WERI-Rb-1 (cell line): ENCODE measurements around the gene MAPK8IP3.

Experiments
- DNase-seq: peaks from one replicate; pipeline ENCODE4 v3.0.0-alpha.2; 2020
- H3K27ac ChIP-seq: fragments of 250-450 bp; sonication (Bioruptor Pico); 2 replicates; pipeline ENCODE4 v1.5.1; 2020; ENCODE audit warnings: mild to moderate bottlenecking, moderate library complexity
- H3K27me3 ChIP-seq: fragments of 250-450 bp; sonication (Bioruptor Pico); 2 replicates; pipeline ENCODE4 v1.5.1; 2021; ENCODE audit warnings: mild to moderate bottlenecking, low read depth, moderate library complexity; ENCODE audit not compliant: insufficient read depth, severe bottlenecking
- H3K36me3 ChIP-seq: fragments of 250-450 bp; sonication (Bioruptor Pico); 2 replicates; pipeline ENCODE4 v1.5.1; 2020; ENCODE audit warnings: mild to moderate bottlenecking, moderate library complexity
- H3K4me3 ChIP-seq: 2 replicates; pipeline ENCODE4 v1.5.1; 2011; ENCODE audit warnings: low read depth, mild to moderate bottlenecking, control low read depth, low read length
- H3K9me3 ChIP-seq: fragments of 250-450 bp; sonication (Bioruptor Pico); 2 replicates; pipeline ENCODE4 v1.5.1; 2021; ENCODE audit warnings: mild to moderate bottlenecking, moderate library complexity; ENCODE audit not compliant: severe bottlenecking
- CTCF ChIP-seq: IDR thresholded peaks from 2 replicates; pipeline ENCODE4 v1.5.1; 2011; ENCODE audit warnings: low read depth, mild to moderate bottlenecking, control low read depth, inconsistent platforms, low read length

Gene MAPK8IP3

GRCh38 chr16:1661826-1662225, 44.2 kb upstream of the MAPK8IP3 start:
- no peak for DNase-seq
- no peak for TF ChIP-seq CTCF
- H3K36me3 ChIP-seq, result peaks cover 84% of the 10 kb centered on the region

GRCh38 chr16:1662543-1662942, 43.5 kb upstream of the MAPK8IP3 start:
- H3K27ac ChIP-seq, result no peak overlapping the region
- no peak for TF ChIP-seq CTCF
- H3K4me3 ChIP-seq, result no peak overlapping the region
- H3K27me3 ChIP-seq, result no peaks in the 10 kb centered on the region
- no peak for DNase-seq
- peaks cover 83% of the 10 kb centered on the region for H3K36me3 ChIP-seq
- H3K9me3 ChIP-seq, result no peaks in the 10 kb centered on the region

More at GRCh38 chr16:1661826-1662225, 44.2 kb upstream of the MAPK8IP3 start:
- no peak overlapping the region for H3K27ac ChIP-seq
- no peak overlapping the region for H3K4me3 ChIP-seq
- H3K27me3 ChIP-seq, result no peaks in the 10 kb centered on the region
- no peaks in the 10 kb centered on the region for H3K9me3 ChIP-seq

GRCh38 chr16:1665829-1666228, 40.2 kb upstream of the MAPK8IP3 start:
- H3K36me3 ChIP-seq, result peaks cover 84% of the 10 kb centered on the region
- TF ChIP-seq CTCF, result no peak
- H3K9me3 ChIP-seq, result no peaks in the 10 kb centered on the region
- no peak overlapping the region for H3K27ac ChIP-seq
- H3K27me3 ChIP-seq, result no peaks in the 10 kb centered on the region
- no peak for DNase-seq
- H3K4me3 ChIP-seq, result no peak overlapping the region

- no peak for DNase-seq
- H3K4me3 ChIP-seq, result no peak overlapping the region
- H3K36me3 ChIP-seq, result peaks cover 87% of the 10 kb centered on the region
- H3K27me3 ChIP-seq, result no peaks in the 10 kb centered on the region
- H3K27ac ChIP-seq, result no peak overlapping the region
- no peak for TF ChIP-seq CTCF
- H3K9me3 ChIP-seq, result no peaks in the 10 kb centered on the region
These were observed 39.7 kb upstream of the MAPK8IP3 start for GRCh38 chr16:1666316-1666715.

- Histone ChIP-seq H3K27ac (no peak overlapping the region), H3K36me3 (peaks cover 89% of the 10 kb centered on the region), H3K27me3 (no peaks in the 10 kb centered on the region), H3K9me3 (no peaks in the 10 kb centered on the region), H3K4me3 (no peak overlapping the region)
- no peak for DNase-seq
- no peak for TF ChIP-seq CTCF
These were observed 38.7 kb upstream of the MAPK8IP3 start for GRCh38 chr16:1667271-1667670.

- no peak for TF ChIP-seq CTCF
- no peak for DNase-seq
- no peaks in the 10 kb centered on the region for H3K9me3 ChIP-seq
- H3K36me3 ChIP-seq, result peaks cover 88% of the 10 kb centered on the region
- no peak overlapping the region for H3K27ac ChIP-seq
- H3K27me3 ChIP-seq, result no peaks in the 10 kb centered on the region
- H3K4me3 ChIP-seq, result no peak overlapping the region
These were observed 38.1 kb upstream of the MAPK8IP3 start for GRCh38 chr16:1667916-1668315.
